Measurements from ENCODE around the gene ZSCAN5C. TPM values are rescaled to one million over a fixed set of nuclear protein-coding genes. Genes with fewer than 3 reads are reported as not detected.
A peak's percentile ranks its signal among the peaks of the same experiment; 100 is the strongest.

Gene ZSCAN5C
- total and polyA plus RNA-seq, 8 donors = not detected

DNA sequence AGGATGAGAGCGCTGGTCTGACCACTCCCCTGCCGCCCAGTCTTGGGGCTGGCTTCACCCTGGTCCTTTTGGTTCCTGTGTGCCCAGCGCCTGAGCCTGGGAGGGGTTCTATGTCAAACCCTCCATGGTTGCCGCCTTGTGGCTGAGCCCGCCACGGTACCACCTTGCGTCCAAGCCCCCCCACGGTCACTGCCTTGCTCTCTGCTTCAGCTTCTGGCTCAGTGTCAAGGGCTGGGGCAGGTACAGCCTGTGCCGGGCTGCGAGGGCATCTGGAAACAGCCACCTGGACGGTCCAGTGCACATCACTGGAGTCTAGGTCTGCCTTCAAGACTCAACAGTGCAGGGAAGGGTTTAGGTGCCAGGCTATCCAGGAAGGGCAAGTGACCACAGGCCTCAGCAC, 40.5 kb upstream of the ZSCAN5C start:
- 70 to 90% (median 83%) methylated on average over 10 to 11 of the region's 11 CpGs for WGBS, 5 donors

GRCh38 chr19:56162258-56162657, 39.8 kb upstream of the ZSCAN5C start:
- TF ChIP-seq POLR2AphosphoS5 (IDR thresholded peaks at IDR 0.05) = no peak
- no peak for TF ChIP-seq EP300 (IDR thresholded peaks at IDR 0.05)
- TF ChIP-seq POLR2A (IDR thresholded peaks at IDR 0.05) = no peak
- TF ChIP-seq, protein P1, sequence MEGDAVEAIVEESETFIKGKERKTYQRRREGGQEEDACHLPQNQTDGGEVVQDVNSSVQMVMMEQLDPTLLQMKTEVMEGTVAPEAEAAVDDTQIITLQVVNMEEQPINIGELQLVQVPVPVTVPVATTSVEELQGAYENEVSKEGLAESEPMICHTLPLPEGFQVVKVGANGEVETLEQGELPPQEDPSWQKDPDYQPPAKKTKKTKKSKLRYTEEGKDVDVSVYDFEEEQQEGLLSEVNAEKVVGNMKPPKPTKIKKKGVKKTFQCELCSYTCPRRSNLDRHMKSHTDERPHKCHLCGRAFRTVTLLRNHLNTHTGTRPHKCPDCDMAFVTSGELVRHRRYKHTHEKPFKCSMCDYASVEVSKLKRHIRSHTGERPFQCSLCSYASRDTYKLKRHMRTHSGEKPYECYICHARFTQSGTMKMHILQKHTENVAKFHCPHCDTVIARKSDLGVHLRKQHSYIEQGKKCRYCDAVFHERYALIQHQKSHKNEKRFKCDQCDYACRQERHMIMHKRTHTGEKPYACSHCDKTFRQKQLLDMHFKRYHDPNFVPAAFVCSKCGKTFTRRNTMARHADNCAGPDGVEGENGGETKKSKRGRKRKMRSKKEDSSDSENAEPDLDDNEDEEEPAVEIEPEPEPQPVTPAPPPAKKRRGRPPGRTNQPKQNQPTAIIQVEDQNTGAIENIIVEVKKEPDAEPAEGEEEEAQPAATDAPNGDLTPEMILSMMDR (IDR thresholded peaks at IDR 0.05) = no peak
- Histone ChIP-seq H3K36me3 (peaks cover 22 to 44% (median 44%) of the 10 kb centered on the region in 4 donors), H3K4me3 (no peak overlapping the region), H3K27me3 (no peaks in the 10 kb centered on the region), H3K9me3 (no peaks in the 10 kb centered on the region), H3K4me1 (no peaks in the 10 kb centered on the region), H3K27ac (no peak overlapping the region)
- 59 to 78% (median 67%) methylated on average over 9 of the region's 9 CpGs for WGBS, 5 donors
- intact Hi-C loops (cut with DNase I; ENCODE audit: low total_unique reads) = loop anchor here (5.0 kb wide), 1 partner anchor 65 kb away; no protein-coding TSS in a partner anchor
- DNase-seq = no peak

More for the DNA sequence above, 40.5 kb upstream of the ZSCAN5C start:
- Histone ChIP-seq H3K27ac (no peak overlapping the region), H3K4me3 (no peak overlapping the region), H3K27me3 (no peaks in the 10 kb centered on the region), H3K4me1 (peaks cover 0 to 5% (median 0%) of the 10 kb centered on the region in 4 donors), H3K9me3 (no peaks in the 10 kb centered on the region), H3K36me3 (peaks cover 22 to 52% (median 51%) of the 10 kb centered on the region in 4 donors)
- no peak for TF ChIP-seq POLR2AphosphoS5 (IDR thresholded peaks at IDR 0.05)
- TF ChIP-seq, protein P1 (IDR thresholded peaks at IDR 0.05) = no peak
- TF ChIP-seq POLR2A (IDR thresholded peaks at IDR 0.05) = no peak
- no peak for TF ChIP-seq EP300 (IDR thresholded peaks at IDR 0.05)
- DNase-seq = no peak
- intact Hi-C loops (cut with DNase I; ENCODE audit: low total_unique reads) = loop anchor here (5.0 kb wide), 1 partner anchor 64 kb away; no protein-coding TSS in a partner anchor

DNA sequence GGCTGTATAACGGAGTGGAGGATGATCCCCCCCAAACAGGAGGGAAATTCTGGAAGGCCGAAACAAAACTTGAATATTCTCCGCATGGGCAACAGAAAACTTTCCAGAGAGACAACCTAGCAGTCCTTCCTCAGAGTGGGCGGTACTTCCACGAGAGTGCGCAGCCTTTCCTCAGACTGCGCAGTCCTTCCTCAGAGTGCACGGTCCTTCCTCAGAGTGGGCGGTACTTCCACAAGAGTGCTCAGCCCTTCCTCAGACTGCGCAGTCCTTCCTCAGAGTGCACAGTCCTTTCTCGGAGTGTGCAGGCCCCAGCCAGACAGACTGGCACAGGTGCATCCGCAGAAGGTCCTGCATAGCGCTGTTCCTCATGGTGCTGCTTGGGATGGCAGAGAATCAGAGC, 39.0 kb upstream of the ZSCAN5C start:
- no peak overlapping the region for H3K27ac ChIP-seq
- TF ChIP-seq POLR2A (IDR thresholded peaks at IDR 0.05) = no peak
- no peak for TF ChIP-seq EP300 (IDR thresholded peaks at IDR 0.05)
- TF ChIP-seq, protein P1 (IDR thresholded peaks at IDR 0.05) = no peak
- no peak for TF ChIP-seq POLR2AphosphoS5 (IDR thresholded peaks at IDR 0.05)
- no peak overlapping the region for H3K4me3 ChIP-seq
- H3K36me3 ChIP-seq = peaks cover 22 to 36% (median 35%) of the 10 kb centered on the region in 4 donors
- intact Hi-C loops (cut with DNase I; ENCODE audit: low total_unique reads) = loop anchor here (5.0 kb wide), 1 partner anchor 66 kb away; no protein-coding TSS in a partner anchor
- no peaks in the 10 kb centered on the region for H3K9me3 ChIP-seq
- no peaks in the 10 kb centered on the region for H3K4me1 ChIP-seq
- 83 to 95% (median 88%) methylated on average over 13 of the region's 13 CpGs for WGBS, 5 donors
- DNase-seq = no peak
- H3K27me3 ChIP-seq = no peaks in the 10 kb centered on the region

DNA sequence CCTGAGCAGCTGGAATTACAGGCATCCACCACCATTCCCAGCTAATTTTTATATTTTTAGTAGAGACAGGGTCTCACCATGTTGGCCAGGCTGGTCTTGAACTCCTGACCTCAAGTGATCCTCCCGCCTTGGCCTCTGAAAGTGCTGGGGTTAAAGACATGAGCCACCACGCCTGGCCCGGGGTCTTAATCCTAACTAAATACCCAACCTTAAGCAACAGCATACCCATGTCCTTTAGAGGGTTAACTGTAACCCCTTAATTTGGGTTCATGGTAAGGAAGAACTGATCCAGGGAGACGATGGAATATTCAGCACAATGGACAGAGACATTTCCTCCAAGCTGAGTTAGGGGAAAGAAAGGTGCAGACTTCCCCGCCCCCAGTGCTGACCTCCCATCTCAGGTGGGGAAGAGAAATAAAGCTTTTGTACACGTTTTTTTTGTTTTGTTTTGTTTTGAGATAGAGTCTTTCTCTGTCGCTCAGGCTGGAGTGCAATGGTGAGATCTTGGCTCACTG, 35.0 kb upstream of the ZSCAN5C start:
- Histone ChIP-seq H3K4me1 (peaks cover 0 to 7% (median 3%) of the 10 kb centered on the region in 4 donors), H3K4me3 (no peak overlapping the region), H3K36me3 (no peaks in the 10 kb centered on the region), H3K9me3 (no peaks in the 10 kb centered on the region), H3K27ac (no peak overlapping the region), H3K27me3 (no peaks in the 10 kb centered on the region)
- DNase-seq = peak in 1 of 2 donors; percentile 49
- TF ChIP-seq POLR2AphosphoS5 (IDR thresholded peaks at IDR 0.05) = no peak
- no peak for TF ChIP-seq EP300 (IDR thresholded peaks at IDR 0.05)
- TF ChIP-seq, protein P1 (IDR thresholded peaks at IDR 0.05) = no peak
- no peak for TF ChIP-seq POLR2A (IDR thresholded peaks at IDR 0.05)
- WGBS, 5 donors = 35 to 55% (median 45%) methylated on average over 7 of the region's 7 CpGs
- intact Hi-C loops (cut with DNase I; ENCODE audit: low total_unique reads) = no loop called here
